Peyer's patch (tissue), 4 donors: Measurements from ENCODE around the gene ZNF429.

Experiments
- POLR2A ChIP-seq, 2 donors: fragments of 450-650 bp; IDR thresholded peaks; one replicate each; pipeline ENCODE4 v1.5.1; 2017; ENCODE audit warnings: antibody characterized with exemption in 2 of 2, mild to moderate bottlenecking in 2 of 2, moderate library complexity in 2 of 2
- TF ChIP-seq, protein P1 (sequence below), 6 experiments: fragments of 450-650 bp in 4 of 6; fragments of 200-600 bp in 2 of 6; sonication (generic) in 1 of 6; IDR thresholded peaks; one replicate each; pipeline ENCODE4 v1.5.1; 2017 to 2019; ENCODE audit warnings: antibody characterized with exemption in 6 of 6, mild to moderate bottlenecking in 3 of 6, moderate library complexity in 1 of 6

GRCh38 chr19:21590867-21591266 lies 85.5 kb downstream of the ZNF429 start:
- TF ChIP-seq, protein P1, sequence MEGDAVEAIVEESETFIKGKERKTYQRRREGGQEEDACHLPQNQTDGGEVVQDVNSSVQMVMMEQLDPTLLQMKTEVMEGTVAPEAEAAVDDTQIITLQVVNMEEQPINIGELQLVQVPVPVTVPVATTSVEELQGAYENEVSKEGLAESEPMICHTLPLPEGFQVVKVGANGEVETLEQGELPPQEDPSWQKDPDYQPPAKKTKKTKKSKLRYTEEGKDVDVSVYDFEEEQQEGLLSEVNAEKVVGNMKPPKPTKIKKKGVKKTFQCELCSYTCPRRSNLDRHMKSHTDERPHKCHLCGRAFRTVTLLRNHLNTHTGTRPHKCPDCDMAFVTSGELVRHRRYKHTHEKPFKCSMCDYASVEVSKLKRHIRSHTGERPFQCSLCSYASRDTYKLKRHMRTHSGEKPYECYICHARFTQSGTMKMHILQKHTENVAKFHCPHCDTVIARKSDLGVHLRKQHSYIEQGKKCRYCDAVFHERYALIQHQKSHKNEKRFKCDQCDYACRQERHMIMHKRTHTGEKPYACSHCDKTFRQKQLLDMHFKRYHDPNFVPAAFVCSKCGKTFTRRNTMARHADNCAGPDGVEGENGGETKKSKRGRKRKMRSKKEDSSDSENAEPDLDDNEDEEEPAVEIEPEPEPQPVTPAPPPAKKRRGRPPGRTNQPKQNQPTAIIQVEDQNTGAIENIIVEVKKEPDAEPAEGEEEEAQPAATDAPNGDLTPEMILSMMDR (IDR thresholded peaks at IDR 0.05), result no peak
- TF ChIP-seq POLR2A (IDR thresholded peaks at IDR 0.05), result no peak
